Effector memory CD8-positive, alpha-beta T cell (primary cell): ENCODE results near the gene TUBG2.

Experiments
- ATAC-seq: fragments of 150-1000 bp; cut with Tn5 transposase; replicated peaks from 2 replicates; pipeline ENCODE4 v1.10.0; 2021; ENCODE audit warnings: mild to moderate bottlenecking, moderate library complexity
- DNase-seq, 3 experiments: peaks; one replicate each; pipeline ENCODE4 v3.0.0; 2021
- H3K27ac Mint-ChIP-seq, 2 donors: one replicate each; pipeline ENCODE4 v1.8.0; 2022; ENCODE audit warnings: mild to moderate bottlenecking in 2 of 2, mixed read lengths in 2 of 2, moderate library complexity in 2 of 2
- H3K27me3 Mint-ChIP-seq, 2 donors: one replicate each; pipeline ENCODE4 v1.8.0; 2022; ENCODE audit warnings: mixed read lengths in 2 of 2
- H3K36me3 Mint-ChIP-seq: one replicate; pipeline ENCODE4 v1.8.0; 2022; ENCODE audit warnings: mild to moderate bottlenecking, moderate library complexity, mixed read lengths; ENCODE audit not compliant: insufficient read depth
- H3K4me1 Mint-ChIP-seq, 2 donors: one replicate each; pipeline ENCODE4 v1.8.0; 2022; ENCODE audit warnings: low read depth in 2 of 2, mixed read lengths in 2 of 2
- H3K4me3 Mint-ChIP-seq, 2 donors: one replicate each; pipeline ENCODE4 v1.8.0; 2022; ENCODE audit warnings: mild to moderate bottlenecking in 2 of 2, mixed read lengths in 2 of 2, moderate library complexity in 2 of 2
- H3K9me3 Mint-ChIP-seq, 2 donors: one replicate each; pipeline ENCODE4 v1.8.0; 2022; ENCODE audit warnings: mixed read lengths in 2 of 2

The TUBG2 gene

DNA sequence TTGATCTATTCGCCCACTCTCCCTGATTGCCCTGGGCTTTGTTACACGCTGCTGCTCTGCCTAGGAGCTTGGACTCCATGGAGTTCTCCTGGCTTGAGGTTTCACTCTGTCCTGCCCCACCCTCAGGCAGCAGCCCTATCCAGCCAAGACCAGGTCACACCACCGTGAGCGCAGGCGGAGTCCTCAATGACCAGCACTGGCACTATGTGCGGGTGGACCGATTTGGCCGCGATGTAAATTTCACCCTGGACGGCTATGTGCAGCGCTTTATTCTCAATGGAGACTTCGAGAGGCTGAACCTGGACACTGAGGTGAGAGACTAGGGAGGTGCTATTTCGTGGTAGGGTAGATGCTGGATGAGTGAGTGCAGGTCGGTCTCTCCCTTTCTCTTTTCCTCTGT, 26.7 kb downstream of the TUBG2 start:
- ATAC-seq (no peak), DNase-seq (no peak)
- Mint-ChIP-seq H3K27ac (peak overlapping the region in 1 of 2 donors; percentile 73), H3K27me3 (peaks cover 26 to 51% of the 10 kb centered on the region in 2 donors), H3K4me3 (no peak overlapping the region), H3K9me3 (no peaks in the 10 kb centered on the region), H3K4me1 (peaks cover 23 to 25% of the 10 kb centered on the region in 2 donors), H3K36me3 (peaks cover 17% of the 10 kb centered on the region)

DNA sequence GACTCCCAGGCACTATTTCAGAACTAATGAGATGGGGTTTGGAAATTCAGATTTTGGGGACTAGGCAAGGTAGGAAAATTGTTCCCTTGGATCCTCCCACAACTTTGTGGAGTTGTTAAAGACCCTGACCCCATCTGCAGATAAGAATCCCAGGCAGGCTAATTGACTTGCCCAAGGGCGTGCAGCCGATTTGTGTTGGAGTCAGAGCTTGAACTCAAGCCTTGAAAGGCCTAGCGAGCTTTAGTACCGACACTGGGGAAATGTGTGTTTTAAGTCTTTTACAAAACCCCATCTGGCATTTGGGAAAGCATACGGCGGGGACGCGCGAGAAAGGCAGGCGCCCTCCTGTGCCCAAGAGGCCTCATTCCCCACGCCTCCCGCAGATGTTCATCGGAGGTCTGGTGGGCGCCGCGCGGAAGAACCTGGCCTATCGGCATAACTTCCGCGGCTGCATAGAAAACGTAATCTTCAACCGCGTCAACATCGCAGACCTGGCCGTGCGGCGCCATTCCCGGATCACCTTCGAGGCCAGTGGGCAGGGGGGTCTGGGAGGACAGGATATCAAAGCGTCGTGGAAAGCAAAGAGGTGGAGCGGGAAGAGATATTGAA, 27.5 kb downstream of the TUBG2 start:
- peaks cover 18 to 20% of the 10 kb centered on the region in 2 donors for H3K4me1 Mint-ChIP-seq
- H3K27ac Mint-ChIP-seq = no peak overlapping the region
- H3K4me3 Mint-ChIP-seq = no peak overlapping the region
- peaks cover 20 to 43% of the 10 kb centered on the region in 2 donors for H3K27me3 Mint-ChIP-seq
- ATAC-seq = no peak
- peaks cover 17% of the 10 kb centered on the region for H3K36me3 Mint-ChIP-seq
- DNase-seq = no peak
- no peaks in the 10 kb centered on the region for H3K9me3 Mint-ChIP-seq

DNA sequence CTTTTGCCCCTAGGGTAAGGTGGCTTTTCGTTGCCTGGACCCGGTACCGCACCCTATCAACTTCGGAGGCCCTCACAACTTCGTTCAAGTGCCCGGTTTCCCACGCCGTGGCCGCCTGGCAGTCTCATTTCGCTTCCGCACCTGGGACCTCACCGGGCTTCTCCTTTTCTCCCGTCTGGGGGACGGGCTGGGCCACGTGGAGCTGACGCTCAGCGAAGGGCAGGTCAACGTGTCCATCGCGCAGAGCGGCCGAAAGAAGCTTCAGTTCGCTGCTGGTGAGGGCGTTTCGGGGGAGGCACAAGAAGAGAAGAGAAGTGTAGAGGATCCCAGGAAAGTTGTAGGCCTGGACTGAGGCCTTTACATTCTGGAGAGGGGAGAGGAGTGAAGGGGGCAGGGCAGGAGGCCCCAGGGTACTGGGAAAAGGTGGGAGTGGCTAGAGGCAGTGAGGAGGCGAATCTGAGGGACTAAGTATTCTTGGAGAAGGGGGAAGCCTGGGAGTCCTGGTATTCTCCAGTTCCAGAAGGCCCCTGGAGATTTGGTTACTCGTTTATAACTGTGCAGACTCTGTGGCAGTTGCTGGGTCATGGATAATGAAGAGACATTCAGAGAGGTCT, 28.7 kb downstream of the TUBG2 start:
- H3K27ac Mint-ChIP-seq = no peak overlapping the region
- H3K4me3 Mint-ChIP-seq = no peak overlapping the region
- peaks cover 8 to 10% of the 10 kb centered on the region in 2 donors for H3K4me1 Mint-ChIP-seq
- H3K9me3 Mint-ChIP-seq = no peaks in the 10 kb centered on the region
- DNase-seq (no peak), ATAC-seq (no peak)
- peaks cover 17% of the 10 kb centered on the region for H3K36me3 Mint-ChIP-seq
- peaks cover 8 to 32% of the 10 kb centered on the region in 2 donors for H3K27me3 Mint-ChIP-seq

DNA sequence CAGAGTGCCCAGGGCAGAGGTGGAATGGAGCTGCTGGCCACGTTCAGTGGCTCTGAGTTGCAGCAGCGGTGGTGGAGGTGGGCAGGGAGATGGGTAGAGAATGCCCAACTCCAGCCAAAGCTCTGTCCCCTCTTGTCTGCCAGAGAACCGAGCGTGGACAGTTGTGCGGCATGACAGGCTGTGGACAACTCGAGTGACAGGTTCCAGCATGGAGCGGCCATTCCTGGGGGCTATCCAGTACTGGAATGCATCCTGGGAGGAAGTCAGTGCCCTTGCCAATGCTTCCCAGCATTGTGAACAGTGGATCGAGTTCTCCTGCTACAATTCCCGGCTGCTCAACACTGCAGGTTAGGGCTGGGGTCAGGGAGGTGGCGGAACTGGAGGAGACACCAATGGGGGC, 31.5 kb downstream of the TUBG2 start:
- H3K4me1 Mint-ChIP-seq = peaks cover 0 to 1% of the 10 kb centered on the region in 2 donors
- peaks cover 0 to 4% of the 10 kb centered on the region in 2 donors for H3K27me3 Mint-ChIP-seq
- H3K36me3 Mint-ChIP-seq = peaks cover 4% of the 10 kb centered on the region
- no peak overlapping the region for H3K4me3 Mint-ChIP-seq
- DNase-seq (no peak), ATAC-seq (no peak)
- H3K27ac Mint-ChIP-seq = no peak overlapping the region
- no peaks in the 10 kb centered on the region for H3K9me3 Mint-ChIP-seq

DNA sequence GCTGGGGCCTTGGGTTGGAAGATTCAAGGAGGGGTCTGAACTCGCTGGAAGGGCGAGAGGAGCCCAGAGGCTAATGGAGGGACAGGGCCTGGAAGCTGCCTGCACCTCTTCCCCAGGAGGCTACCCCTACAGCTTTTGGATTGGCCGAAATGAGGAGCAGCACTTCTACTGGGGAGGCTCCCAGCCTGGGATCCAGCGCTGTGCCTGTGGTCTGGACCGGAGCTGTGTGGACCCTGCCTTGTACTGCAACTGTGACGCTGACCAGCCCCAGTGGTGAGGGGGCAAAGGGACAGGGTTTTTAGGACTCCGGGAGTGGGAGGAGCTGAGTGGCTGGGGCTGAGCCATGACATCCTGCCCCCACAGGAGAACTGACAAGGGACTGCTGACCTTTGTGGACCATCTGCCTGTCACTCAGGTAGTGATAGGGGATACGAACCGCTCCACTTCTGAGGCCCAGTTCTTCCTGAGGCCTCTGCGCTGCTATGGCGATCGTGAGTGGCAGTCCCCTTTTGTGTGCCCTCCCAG, 32.0 kb downstream of the TUBG2 start:
- Mint-ChIP-seq H3K4me1 (no peaks in the 10 kb centered on the region), H3K27ac (no peak overlapping the region), H3K27me3 (no peaks in the 10 kb centered on the region), H3K4me3 (no peak overlapping the region), H3K9me3 (no peaks in the 10 kb centered on the region), H3K36me3 (peaks cover 6% of the 10 kb centered on the region)
- no peak for DNase-seq
- no peak for ATAC-seq

DNA sequence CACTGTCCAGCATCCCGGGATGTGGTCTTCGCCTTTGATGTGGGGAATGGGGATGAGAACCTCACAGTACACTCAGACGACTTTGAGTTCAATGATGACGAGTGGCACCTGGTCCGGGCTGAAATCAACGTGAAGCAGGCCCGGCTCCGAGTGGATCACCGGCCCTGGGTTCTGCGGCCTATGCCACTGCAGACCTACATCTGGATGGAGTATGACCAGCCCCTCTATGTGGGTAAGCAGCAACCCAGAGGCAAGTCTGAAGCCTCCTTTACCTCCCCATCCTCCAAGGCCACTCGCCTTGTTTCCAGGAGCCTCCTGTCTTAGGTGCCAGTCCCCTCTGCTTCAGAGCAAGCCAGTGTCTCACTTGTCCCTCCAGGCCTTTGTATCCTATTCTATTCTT, 33.4 kb downstream of the TUBG2 start:
- Mint-ChIP-seq H3K27ac (peak overlapping the region in 1 of 2 donors; percentile 71), H3K36me3 (peaks cover 6% of the 10 kb centered on the region), H3K27me3 (no peaks in the 10 kb centered on the region), H3K4me1 (no peaks in the 10 kb centered on the region), H3K4me3 (no peak overlapping the region), H3K9me3 (no peaks in the 10 kb centered on the region)
- no peak for DNase-seq
- ATAC-seq = no peak

DNA sequence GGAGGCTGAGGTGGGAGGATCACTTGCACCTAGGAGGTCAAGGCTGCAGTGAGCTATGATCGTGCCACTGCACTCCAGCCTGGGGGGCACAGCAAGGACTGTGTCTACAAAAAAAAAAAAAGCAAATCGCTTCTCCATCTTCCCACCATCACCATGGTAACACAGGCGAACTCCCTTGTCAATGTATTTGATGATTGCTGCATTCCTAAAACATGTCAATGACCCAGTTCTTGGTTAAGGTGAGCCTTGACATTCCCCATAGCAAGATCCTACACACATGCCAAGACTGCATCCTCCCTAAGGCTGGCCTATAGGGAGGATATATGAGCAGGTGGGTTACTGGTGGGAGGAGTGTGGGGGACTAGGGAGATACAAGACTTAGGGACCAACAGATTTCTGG, 35.4 kb downstream of the TUBG2 start:
- Mint-ChIP-seq H3K9me3 (no peaks in the 10 kb centered on the region), H3K27me3 (no peaks in the 10 kb centered on the region), H3K4me1 (no peaks in the 10 kb centered on the region), H3K4me3 (no peak overlapping the region), H3K27ac (no peak overlapping the region), H3K36me3 (peaks cover 5% of the 10 kb centered on the region)
- no peak for ATAC-seq
- DNase-seq = no peak

DNA sequence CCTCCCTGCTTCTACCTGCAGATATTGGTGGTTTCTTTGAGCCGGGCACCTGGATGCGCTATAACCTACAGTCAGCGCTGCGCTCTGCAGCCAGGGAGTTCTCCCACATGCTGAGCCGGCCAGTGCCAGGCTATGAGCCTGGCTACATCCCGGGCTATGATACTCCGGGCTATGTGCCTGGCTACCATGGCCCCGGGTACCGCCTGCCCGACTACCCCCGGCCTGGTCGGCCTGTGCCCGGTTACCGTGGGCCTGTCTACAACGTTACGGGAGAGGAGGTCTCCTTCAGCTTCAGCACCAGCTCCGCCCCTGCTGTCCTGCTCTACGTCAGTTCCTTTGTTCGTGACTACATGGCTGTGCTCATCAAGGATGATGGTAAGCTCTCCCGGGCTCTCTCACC, 36.4 kb downstream of the TUBG2 start:
- no peaks in the 10 kb centered on the region for H3K4me1 Mint-ChIP-seq
- H3K4me3 Mint-ChIP-seq = no peak overlapping the region
- H3K27ac Mint-ChIP-seq = no peak overlapping the region
- DNase-seq (no peak), ATAC-seq (no peak)
- H3K9me3 Mint-ChIP-seq = no peaks in the 10 kb centered on the region
- peaks cover 5% of the 10 kb centered on the region for H3K36me3 Mint-ChIP-seq
- no peaks in the 10 kb centered on the region for H3K27me3 Mint-ChIP-seq

DNA sequence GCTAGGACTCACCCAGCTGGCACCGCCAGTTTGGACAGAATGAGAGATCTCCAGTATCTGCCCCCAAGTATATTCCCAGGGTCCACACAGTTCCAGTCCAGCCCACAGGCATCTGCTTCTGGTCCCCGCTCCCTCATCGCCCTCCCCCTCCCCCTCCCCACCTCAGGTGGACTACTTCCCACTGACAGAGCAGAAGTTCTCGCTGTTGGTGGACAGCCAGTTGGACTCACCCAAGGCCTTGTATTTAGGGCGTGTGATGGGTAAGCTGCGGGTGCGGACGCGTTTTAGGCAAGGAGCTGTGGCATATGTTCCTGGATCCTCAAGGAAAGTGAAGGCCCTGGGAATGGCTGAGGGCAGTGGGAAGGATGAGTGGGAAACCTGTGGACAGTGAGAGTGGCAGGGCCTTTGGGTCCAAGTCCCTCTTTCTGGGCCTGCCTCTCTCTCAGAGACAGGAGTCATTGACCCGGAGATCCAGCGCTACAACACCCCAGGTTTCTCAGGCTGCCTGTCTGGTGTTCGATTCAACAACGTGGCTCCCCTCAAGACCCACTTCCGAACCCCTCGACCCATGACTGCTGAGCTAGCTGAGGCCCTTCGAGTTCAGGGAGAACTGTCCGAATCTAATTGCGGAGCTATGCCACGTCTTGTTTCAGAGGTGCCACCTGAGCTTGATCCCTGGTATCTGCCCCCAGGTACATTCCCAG, 38.2 kb downstream of the TUBG2 start:
- Mint-ChIP-seq H3K9me3 (no peaks in the 10 kb centered on the region), H3K36me3 (peaks cover 10% of the 10 kb centered on the region), H3K27me3 (no peaks in the 10 kb centered on the region), H3K27ac (no peak overlapping the region), H3K4me1 (no peaks in the 10 kb centered on the region), H3K4me3 (no peak overlapping the region)
- ATAC-seq (no peak), DNase-seq (no peak)

DNA sequence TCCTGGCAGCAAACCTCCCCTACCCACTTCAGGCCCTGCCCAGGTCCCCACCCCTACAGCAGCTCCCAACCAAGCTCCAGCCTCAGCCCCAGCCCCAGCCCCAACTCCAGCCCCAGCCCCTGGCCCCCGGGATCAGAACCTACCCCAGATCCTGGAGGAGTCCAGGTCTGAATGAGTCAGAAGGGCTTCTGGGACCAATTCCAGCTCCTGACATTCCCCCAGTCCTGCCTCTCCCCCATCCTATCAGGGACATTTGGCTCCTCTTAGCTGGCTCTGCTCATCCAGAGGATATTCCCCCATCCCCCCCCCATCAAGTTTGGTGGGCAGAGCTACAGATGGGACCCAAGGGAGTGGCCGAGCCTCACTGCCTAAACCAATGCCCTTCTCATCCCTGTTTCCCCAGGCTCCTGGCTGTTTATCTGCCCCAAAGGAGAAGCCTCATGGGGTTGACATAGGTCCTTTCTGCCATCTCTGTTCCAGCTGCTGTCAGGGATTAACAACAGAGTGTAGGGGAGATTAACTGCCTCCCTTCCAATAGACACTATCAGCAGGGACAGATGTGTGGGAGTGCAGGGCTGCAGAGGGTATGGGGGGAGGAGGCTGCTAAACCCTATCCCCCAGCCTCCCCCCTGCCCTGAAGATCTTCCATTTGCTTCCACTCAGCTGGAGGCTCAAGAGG, 39.8 kb downstream of the TUBG2 start:
- Mint-ChIP-seq H3K9me3 (no peaks in the 10 kb centered on the region), H3K36me3 (peaks cover 24% of the 10 kb centered on the region)

DNA sequence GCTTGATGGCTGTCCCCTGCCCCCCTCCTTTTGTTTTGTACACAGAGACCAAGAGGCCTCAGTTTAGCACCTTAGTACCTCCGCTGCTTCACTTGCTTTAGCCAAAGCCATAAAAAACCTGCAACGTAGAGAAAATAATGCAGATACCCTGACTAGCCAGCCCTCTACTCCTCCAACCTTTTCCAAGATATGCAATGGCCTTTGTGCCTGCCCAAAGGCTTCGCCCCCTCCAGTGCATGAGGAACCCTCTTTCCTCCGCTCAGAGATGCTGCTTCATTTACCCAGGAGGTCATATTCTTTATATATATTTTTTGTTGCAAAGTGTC, 40.3 kb downstream of the TUBG2 start:
- Mint-ChIP-seq H3K27me3 (no peaks in the 10 kb centered on the region), H3K36me3 (peaks cover 29% of the 10 kb centered on the region), H3K4me1 (no peaks in the 10 kb centered on the region), H3K9me3 (no peaks in the 10 kb centered on the region), H3K4me3 (no peak overlapping the region), H3K27ac (peak overlapping the region; percentile 65 to 71)
- DNase-seq (no peak), ATAC-seq (no peak)

More for the DNA sequence above, 39.8 kb downstream of the TUBG2 start:
- H3K27ac Mint-ChIP-seq = peak overlapping the region; percentile 65 to 71
- no peak for ATAC-seq
- H3K4me1 Mint-ChIP-seq = no peaks in the 10 kb centered on the region
- DNase-seq = no peak
- H3K4me3 Mint-ChIP-seq = no peak overlapping the region
- H3K27me3 Mint-ChIP-seq = no peaks in the 10 kb centered on the region

DNA sequence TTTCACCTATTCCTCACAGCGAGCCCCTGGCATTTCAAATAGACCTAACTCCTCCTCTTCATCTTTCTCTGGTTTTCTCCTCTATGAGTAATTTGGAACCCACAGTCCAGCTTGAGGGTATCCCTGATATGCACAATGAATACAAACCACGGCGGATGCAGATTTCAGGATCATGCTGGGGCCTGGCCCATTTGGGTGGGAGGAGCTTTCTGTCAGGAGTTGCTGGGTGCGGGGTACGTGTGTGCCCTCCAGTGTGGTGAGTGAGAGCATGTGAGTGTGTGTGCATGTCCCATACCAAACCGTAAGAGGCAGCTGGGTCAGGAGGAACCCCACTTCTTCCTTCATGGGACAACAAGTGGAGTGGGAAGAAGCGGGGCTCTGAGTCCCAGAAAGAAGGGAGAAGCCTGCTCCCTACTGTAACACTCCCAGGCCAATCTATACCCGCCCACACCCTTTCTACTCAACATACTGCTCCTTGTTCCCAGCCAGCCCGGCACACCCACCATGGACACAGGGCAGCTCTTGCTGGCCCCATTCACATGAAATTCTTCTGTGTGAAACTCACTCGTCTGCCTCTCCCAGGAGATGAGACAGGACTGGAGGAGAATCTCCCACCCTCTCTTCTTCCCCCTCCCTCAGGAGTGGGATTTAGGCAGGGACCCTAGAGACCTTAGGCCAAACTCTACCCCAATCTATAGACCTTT, 41.7 kb downstream of the TUBG2 start:
- Mint-ChIP-seq H3K4me1 (peaks cover 0 to 2% of the 10 kb centered on the region in 2 donors), H3K4me3 (no peak overlapping the region), H3K27ac (peak overlapping the region; percentile 18 to 59), H3K36me3 (peaks cover 41% of the 10 kb centered on the region), H3K27me3 (no peaks in the 10 kb centered on the region), H3K9me3 (no peaks in the 10 kb centered on the region)
- ATAC-seq = no peak
- no peak for DNase-seq

DNA sequence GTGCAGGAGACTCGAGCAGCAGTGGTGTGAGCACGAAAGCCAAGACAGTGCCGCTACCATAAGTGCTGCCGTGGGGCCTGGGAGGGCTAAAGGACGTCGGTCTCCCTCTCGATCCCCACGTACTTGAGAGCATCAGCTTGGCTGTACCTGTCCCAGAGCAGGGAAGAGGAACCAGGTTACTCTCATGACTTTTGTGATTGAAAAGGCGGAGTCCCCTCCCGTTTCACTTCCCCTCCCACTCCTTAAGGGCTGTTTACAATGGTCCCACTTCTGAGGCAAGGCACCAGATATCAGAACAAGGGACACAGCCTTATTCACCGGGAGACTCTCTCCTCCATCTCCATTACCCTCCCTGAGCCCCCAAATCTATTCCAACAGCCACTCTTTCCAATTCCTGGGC, 43.4 kb downstream of the TUBG2 start:
- no peaks in the 10 kb centered on the region for H3K27me3 Mint-ChIP-seq
- H3K36me3 Mint-ChIP-seq = peaks cover 56% of the 10 kb centered on the region
- no peak for ATAC-seq
- no peaks in the 10 kb centered on the region for H3K9me3 Mint-ChIP-seq
- DNase-seq = no peak
- H3K27ac Mint-ChIP-seq = no peak overlapping the region
- H3K4me3 Mint-ChIP-seq = no peak overlapping the region
- H3K4me1 Mint-ChIP-seq = peaks cover 7 to 9% of the 10 kb centered on the region in 2 donors
